ENCODE data around the gene BMAL2.

- TF ChIP-seq CTCF (IDR thresholded peaks at IDR 0.05) (no peak), POLR2A (IDR thresholded peaks at IDR 0.05) (no peak)
These were observed 35.1 kb upstream of the BMAL2 start for GRCh38 chr12:27297566-27297965.

All from body of pancreas (tissue), 4 donors.